ENCODE measurements around the gene SARDH. TPM values are rescaled to one million over a fixed set of nuclear protein-coding genes. Genes with fewer than 3 reads are reported as not detected.
"Not testable (repeated sequence)": the region's sequence is repeated elsewhere in the genome, so short reads cannot be mapped to it uniquely, and the experiment has no call there.

Gene SARDH
- total and polyA plus RNA-seq, 2 of the 8 experiments (the other 6 are each of a cell fraction or from before 2014, with no cell fraction given), result 6.4 to 7.4 TPM

DNA sequence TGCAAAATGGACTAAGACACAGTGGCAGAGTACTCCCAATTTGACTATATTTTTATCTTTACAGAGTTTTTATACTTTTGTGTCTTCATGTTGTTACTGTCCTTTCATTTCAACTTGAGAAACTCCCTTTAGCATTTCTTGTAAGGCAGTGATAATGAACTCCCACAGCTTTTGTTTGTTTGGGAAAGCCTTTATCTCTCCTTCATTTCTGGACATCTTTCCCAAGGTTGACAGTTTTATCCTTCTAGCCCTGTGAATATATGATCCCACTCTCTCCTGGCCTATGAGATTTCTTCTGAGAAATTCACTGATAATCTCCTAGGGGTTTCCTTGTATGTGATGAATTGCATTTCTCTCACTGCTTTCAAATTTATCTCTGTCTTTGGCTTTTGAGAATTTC lies 9.2 kb upstream of the SARDH start (continued):
- TF ChIP-seq CHD1 (IDR thresholded peaks at IDR 0.05; ENCODE audit: low read depth, low read length), result no peak
- no peak for TF ChIP-seq CHD2 (IDR thresholded peaks at IDR 0.05; ENCODE audit: low read length)
- TF ChIP-seq JUND (IDR thresholded peaks at IDR 0.05; ENCODE audit: low read length), result no peak
- TF ChIP-seq NRF1 (IDR thresholded peaks at IDR 0.05; ENCODE audit: low read depth, low read length), result no peak

DNA sequence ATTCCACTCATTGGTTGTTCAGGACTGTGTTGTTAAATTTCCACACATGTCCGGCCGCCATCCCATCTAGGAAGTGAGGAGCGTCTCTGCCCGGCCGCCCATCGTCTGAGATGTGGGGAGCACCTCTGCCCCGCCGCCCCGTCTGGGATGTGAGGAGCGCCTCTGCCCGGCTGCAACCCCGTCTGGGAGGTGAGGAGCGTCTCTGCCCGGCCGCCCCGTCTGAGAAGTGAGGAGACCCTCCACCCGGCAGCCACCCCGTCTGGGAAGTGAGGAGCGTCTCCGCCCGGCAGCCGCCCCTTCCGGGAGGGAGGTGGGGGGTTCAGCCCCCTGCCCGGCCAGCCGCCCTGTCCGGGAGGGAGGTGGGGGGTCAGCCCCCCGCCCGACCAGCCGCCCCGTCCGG lies 6.4 kb upstream of the SARDH start:
- H3K9me3 ChIP-seq (ENCODE audit: insufficient read depth in 2 of 2, low read depth in 1 of 2, low read length in 1 of 2); DNase-seq (ENCODE audit: low read depth in 1 of 2, low spot score in 2 of 2); H3K56ac ChIP-seq (replicated peaks; ENCODE audit: insufficient read length, low read depth, low read length); H2BK120ac ChIP-seq (replicated peaks; ENCODE audit: low read depth, low read length); H3K36me3 ChIP-seq (ENCODE audit: control insufficient read depth in 2 of 4, insufficient read depth in 4 of 4, low read length in 3 of 4); H3K4ac ChIP-seq (replicated peaks; ENCODE audit: insufficient read length, low read depth, low read length); H3K79me1 ChIP-seq (ENCODE audit: low read depth, low read length); H4K20me1 ChIP-seq (replicated peaks in 1 of 2; ENCODE audit: control insufficient read depth in 1 of 2, insufficient read depth in 2 of 2, low read length in 2 of 2); H2AFZ ChIP-seq (ENCODE audit: low read length); H3K4me1 ChIP-seq (replicated peaks in 1 of 4; ENCODE audit: control insufficient read depth in 3 of 4, insufficient read depth in 4 of 4, low read length in 3 of 4); H4K8ac ChIP-seq (ENCODE audit: extremely low read depth, insufficient read depth, low read length); H2BK5ac ChIP-seq (ENCODE audit: low read depth, low read length); FAIRE-seq; H3K4me3 ChIP-seq (ENCODE audit: extremely low read depth in 1 of 4, insufficient read depth in 2 of 4, low read depth in 3 of 4, low read length in 4 of 4); H2BK15ac ChIP-seq (ENCODE audit: low read length); H4K91ac ChIP-seq (replicated peaks; ENCODE audit: insufficient read length, low read length); H2BK12ac ChIP-seq (ENCODE audit: low read depth, low read length); H3K9ac ChIP-seq (replicated peaks in 1 of 4; ENCODE audit: extremely low read depth in 1 of 4, low read depth in 3 of 4, low read length in 3 of 4); H3K4me2 ChIP-seq (ENCODE audit: insufficient read depth in 1 of 2, low read depth in 2 of 2, low read length in 2 of 2); H4K5ac ChIP-seq (ENCODE audit: insufficient read length, low read depth, low read length); H3K27ac ChIP-seq (ENCODE audit: low read depth, low read length); H3K18ac ChIP-seq (ENCODE audit: extremely low read depth, low read length); H3K14ac ChIP-seq (ENCODE audit: insufficient read length); H3K79me2 ChIP-seq (ENCODE audit: control insufficient read depth in 1 of 2, insufficient read depth in 2 of 2, low read length in 2 of 2); POLR2A ChIA-PET (ENCODE audit: partially characterized antibody); H3K23me2 ChIP-seq (ENCODE audit: low read depth, low read length); CTCF ChIA-PET (ENCODE audit: partially characterized antibody); H3K27me3 ChIP-seq (replicated peaks in 1 of 4; ENCODE audit: control insufficient read depth in 3 of 4, extremely low read depth in 1 of 4, insufficient read depth in 3 of 4, low read length in 3 of 4); H2BK20ac ChIP-seq (ENCODE audit: low read length); H3K23ac ChIP-seq (ENCODE audit: insufficient read length); H2AK5ac ChIP-seq (ENCODE audit: low read depth, low read length): not testable (repeated sequence)
- WGBS, 2 experiments (ENCODE audit: extremely low coverage in 1 of 2, insufficient coverage in 1 of 2, insufficient read length in 1 of 2, insufficient replicate concordance in 2 of 2, low coverage in 1 of 2, low lambda C conversion rate in 2 of 2, missing lambda C conversion rate in 1 of 2), result 96% methylated on average over 3 of the region's 31 CpGs; no CpG with 5 or more reads in 1 of the 2 experiments
